ENCODE measurements around the gene ZCCHC4.

- TF ChIP-seq POLR2A (IDR thresholded peaks at IDR 0.05) (no peak), CTCF (IDR thresholded peaks at IDR 0.05) (no peak), POLR2AphosphoS5 (IDR thresholded peaks at IDR 0.05) (no peak)
Observed at GRCh38 chr4:25403699-25404098, 91.1 kb downstream of the ZCCHC4 start.
